Measurements from ENCODE around the gene MATCAP1. TPM values are rescaled to one million over a fixed set of nuclear protein-coding genes. Genes with fewer than 3 reads are reported as not detected.
A peak's percentile ranks its signal among the peaks of the same experiment; 100 is the strongest.

MATCAP1 gene
- total and polyA plus RNA-seq, 2 of the 13 experiments (the other 11 are each of a cell fraction or from before 2014, with no cell fraction given): 11.2 to 24.5 TPM

DNA sequence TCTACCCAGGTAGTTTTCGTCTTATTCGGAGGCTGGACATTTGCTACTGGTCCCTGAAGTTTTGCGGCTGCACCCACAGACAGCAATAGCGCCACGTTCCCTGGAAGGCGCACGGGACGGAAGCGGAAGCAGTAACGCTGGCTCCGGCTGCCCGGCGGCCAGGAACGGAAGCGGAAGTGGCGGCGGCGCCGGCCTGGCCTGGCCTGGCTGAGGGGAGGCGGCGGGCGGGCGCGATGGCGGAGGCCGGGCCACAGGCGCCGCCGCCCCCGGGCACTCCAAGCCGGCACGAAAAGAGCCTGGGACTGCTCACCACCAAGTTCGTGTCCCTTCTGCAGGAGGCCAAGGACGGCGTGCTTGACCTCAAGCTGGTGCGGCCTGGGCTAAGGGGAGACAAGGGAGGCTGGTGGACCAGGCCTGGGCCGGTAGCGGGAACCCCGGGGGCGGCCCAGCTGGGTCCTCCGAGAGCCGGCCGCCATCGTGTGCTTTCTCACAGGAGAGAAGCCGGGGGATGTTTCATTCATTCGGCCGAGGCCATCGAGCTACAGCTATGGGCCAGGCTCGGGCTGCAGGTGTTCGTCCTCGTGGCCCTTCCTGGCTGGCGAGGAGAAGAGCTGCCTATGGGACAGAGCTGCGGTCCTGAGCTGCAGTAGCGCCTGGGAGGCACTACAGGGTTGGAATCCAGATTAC is 8.4 kb upstream of the MATCAP1 start, which contains the start of gene E2F4 (continued):
- TF ChIP-seq ZSCAN12 (CRISPR knock-in tag; IDR thresholded peaks at IDR 0.05): peak; percentile 38; the same call in 1 of the 2 replicates
- no peak for TF ChIP-seq EP300 (IDR thresholded peaks at IDR 0.05; ENCODE audit: low read depth in 2 of 2, low read length in 2 of 2)
- no peak for TF ChIP-seq EP300 (CRISPR knock-in tag; IDR thresholded peaks at IDR 0.05; ENCODE audit: borderline replicate concordance)
- no peak for TF ChIP-seq ZNF101 (CRISPR knock-in tag; IDR thresholded peaks at IDR 0.05; ENCODE audit: borderline replicate concordance, low read depth)
- TF ChIP-seq U2AF1 (optimal IDR thresholded peaks at IDR 0.05; ENCODE audit: low read depth, low read length): no peak
- TF ChIP-seq HMGA1 (CRISPR knock-in tag; conservative IDR thresholded peaks at IDR 0.05): no peak
- TF ChIP-seq KMT2B (CRISPR knock-in tag; IDR thresholded peaks at IDR 0.05): peak; percentile 81; the same call in 1 of the 2 replicates
- TF ChIP-seq, protein P1, sequence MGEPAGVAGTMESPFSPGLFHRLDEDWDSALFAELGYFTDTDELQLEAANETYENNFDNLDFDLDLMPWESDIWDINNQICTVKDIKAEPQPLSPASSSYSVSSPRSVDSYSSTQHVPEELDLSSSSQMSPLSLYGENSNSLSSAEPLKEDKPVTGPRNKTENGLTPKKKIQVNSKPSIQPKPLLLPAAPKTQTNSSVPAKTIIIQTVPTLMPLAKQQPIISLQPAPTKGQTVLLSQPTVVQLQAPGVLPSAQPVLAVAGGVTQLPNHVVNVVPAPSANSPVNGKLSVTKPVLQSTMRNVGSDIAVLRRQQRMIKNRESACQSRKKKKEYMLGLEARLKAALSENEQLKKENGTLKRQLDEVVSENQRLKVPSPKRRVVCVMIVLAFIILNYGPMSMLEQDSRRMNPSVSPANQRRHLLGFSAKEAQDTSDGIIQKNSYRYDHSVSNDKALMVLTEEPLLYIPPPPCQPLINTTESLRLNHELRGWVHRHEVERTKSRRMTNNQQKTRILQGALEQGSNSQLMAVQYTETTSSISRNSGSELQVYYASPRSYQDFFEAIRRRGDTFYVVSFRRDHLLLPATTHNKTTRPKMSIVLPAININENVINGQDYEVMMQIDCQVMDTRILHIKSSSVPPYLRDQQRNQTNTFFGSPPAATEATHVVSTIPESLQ (CRISPR knock-in tag; conservative IDR thresholded peaks at IDR 0.05): 0 out of 2 replicates have a peak, but pooled peaks have one; percentile 24
- peak; percentile 76 for TF ChIP-seq MIER3 (CRISPR knock-in tag; IDR thresholded peaks at IDR 0.05; ENCODE audit: borderline replicate concordance)
- TF ChIP-seq, protein P2, sequence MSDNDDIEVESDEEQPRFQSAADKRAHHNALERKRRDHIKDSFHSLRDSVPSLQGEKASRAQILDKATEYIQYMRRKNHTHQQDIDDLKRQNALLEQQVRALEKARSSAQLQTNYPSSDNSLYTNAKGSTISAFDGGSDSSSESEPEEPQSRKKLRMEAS (IDR thresholded peaks at IDR 0.05): peak; percentile 63; the same call in 1 of the 2 replicates
- TF ChIP-seq, protein P3, sequence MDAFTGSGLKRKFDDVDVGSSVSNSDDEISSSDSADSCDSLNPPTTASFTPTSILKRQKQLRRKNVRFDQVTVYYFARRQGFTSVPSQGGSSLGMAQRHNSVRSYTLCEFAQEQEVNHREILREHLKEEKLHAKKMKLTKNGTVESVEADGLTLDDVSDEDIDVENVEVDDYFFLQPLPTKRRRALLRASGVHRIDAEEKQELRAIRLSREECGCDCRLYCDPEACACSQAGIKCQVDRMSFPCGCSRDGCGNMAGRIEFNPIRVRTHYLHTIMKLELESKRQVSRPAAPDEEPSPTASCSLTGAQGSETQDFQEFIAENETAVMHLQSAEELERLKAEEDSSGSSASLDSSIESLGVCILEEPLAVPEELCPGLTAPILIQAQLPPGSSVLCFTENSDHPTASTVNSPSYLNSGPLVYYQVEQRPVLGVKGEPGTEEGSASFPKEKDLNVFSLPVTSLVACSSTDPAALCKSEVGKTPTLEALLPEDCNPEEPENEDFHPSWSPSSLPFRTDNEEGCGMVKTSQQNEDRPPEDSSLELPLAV (CRISPR knock-in tag; conservative IDR thresholded peaks at IDR 0.05; ENCODE audit: low read depth): no peak; the same call in 1 of the 2 replicates
- no peak for TF ChIP-seq SMARCE1 (IDR thresholded peaks at IDR 0.05; ENCODE audit: borderline replicate concordance)
- TF ChIP-seq, protein P4, sequence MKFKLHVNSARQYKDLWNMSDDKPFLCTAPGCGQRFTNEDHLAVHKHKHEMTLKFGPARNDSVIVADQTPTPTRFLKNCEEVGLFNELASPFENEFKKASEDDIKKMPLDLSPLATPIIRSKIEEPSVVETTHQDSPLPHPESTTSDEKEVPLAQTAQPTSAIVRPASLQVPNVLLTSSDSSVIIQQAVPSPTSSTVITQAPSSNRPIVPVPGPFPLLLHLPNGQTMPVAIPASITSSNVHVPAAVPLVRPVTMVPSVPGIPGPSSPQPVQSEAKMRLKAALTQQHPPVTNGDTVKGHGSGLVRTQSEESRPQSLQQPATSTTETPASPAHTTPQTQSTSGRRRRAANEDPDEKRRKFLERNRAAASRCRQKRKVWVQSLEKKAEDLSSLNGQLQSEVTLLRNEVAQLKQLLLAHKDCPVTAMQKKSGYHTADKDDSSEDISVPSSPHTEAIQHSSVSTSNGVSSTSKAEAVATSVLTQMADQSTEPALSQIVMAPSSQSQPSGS (CRISPR knock-in tag; IDR thresholded peaks at IDR 0.05): peak; percentile 82; the same call in 1 of the 2 replicates
- no peak for TF ChIP-seq TBP (CRISPR knock-in tag; IDR thresholded peaks at IDR 0.05)
- TF ChIP-seq ZNF44 (CRISPR knock-in tag; IDR thresholded peaks at IDR 0.05): no peak; the same call in 1 of the 2 replicates
- TF ChIP-seq RBAK (CRISPR knock-in tag; IDR thresholded peaks at IDR 0.05): no peak
- TF ChIP-seq, protein P5, sequence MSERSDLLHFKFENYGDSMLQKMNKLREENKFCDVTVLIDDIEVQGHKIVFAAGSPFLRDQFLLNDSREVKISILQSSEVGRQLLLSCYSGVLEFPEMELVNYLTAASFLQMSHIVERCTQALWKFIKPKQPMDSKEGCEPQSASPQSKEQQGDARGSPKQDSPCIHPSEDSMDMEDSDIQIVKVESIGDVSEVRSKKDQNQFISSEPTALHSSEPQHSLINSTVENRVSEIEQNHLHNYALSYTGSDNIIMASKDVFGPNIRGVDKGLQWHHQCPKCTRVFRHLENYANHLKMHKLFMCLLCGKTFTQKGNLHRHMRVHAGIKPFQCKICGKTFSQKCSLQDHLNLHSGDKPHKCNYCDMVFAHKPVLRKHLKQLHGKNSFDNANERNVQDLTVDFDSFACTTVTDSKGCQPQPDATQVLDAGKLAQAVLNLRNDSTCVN (CRISPR knock-in tag; IDR thresholded peaks at IDR 0.05; ENCODE audit: borderline replicate concordance): no peak
- TF ChIP-seq ETV5 (CRISPR knock-in tag; IDR thresholded peaks at IDR 0.05; ENCODE audit: borderline replicate concordance): peak; percentile 92
- TF ChIP-seq REL (CRISPR knock-in tag; conservative IDR thresholded peaks at IDR 0.05): no peak
- TF ChIP-seq TBL1XR1 (IDR thresholded peaks at IDR 0.05; ENCODE audit: borderline replicate concordance, low read length, partially characterized antibody): peak; percentile 61
- TF ChIP-seq ZNF143 (CRISPR knock-in tag; IDR thresholded peaks at IDR 0.05): peak; percentile 79
- peak; percentile 89 for TF ChIP-seq AKAP8 (CRISPR knock-in tag; IDR thresholded peaks at IDR 0.05)
- no peak for TF ChIP-seq FIP1L1 (IDR thresholded peaks at IDR 0.05; ENCODE audit: borderline replicate concordance, insufficient read depth, low read depth, low read length)
- TF ChIP-seq NPAS2 (CRISPR knock-in tag; IDR thresholded peaks at IDR 0.05; ENCODE audit: borderline replicate concordance): no peak

All from HepG2 (cell line).